Activated CD4-positive, CD25-positive, alpha-beta regulatory T cell treated with anti-CD3 and anti-CD28 coated beads, Interleukin-2, amount 50 U/mL, for 16 hours (primary cell): ENCODE results near the gene QPRT.
A peak's percentile ranks its signal among the peaks of the same experiment; 100 is the strongest.
"Not testable (repeated sequence)": the region's sequence is repeated elsewhere in the genome, so short reads cannot be mapped to it uniquely, and the experiment has no call there.

Source experiments
- DNase-seq: peaks from one replicate; pipeline ENCODE4 v3.0.0-alpha.2; 2020; ENCODE audit warnings: low read depth, low spot score

The QPRT gene

DNA sequence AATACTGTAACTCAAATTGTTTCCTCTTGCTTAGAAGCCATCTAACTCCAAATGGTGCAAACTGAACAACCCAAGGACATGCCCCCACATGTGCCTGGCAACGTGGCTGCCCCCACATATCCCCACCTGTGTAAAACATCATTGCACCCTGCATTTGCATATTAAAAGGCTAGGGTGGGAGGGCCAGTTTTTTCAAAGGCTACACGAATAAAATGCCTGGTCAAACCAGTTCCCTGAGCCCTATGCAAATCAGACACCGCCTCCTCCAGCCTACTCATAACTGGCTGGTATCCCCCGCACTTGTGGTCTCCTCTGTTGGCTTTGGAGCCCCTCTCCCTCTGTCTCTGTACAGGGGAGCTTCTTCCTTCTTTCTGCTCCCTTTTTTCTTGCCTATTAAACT lies 40.1 kb downstream of the QPRT start:
- DNase-seq, result no peak

DNA sequence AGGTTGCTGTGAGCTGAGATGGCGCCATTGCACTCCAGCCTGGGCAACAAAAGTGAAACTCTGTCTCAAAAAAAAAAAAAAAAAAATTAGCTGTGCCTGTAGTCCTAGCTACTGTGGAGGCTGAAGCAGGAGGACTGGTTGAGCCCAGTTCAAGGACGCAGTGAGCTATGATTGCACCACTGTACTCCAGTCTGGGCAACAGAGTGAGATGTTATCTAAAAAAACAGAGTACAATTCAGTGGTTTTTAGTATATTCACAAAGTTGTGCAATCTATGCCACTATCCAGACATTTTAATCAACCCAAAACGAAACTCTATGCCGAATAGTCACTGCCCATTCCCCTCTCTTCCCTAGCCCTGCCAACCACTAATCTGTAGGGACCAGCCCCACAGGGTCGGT lies 41.7 kb downstream of the QPRT start:
- DNase-seq, result no peak

DNA sequence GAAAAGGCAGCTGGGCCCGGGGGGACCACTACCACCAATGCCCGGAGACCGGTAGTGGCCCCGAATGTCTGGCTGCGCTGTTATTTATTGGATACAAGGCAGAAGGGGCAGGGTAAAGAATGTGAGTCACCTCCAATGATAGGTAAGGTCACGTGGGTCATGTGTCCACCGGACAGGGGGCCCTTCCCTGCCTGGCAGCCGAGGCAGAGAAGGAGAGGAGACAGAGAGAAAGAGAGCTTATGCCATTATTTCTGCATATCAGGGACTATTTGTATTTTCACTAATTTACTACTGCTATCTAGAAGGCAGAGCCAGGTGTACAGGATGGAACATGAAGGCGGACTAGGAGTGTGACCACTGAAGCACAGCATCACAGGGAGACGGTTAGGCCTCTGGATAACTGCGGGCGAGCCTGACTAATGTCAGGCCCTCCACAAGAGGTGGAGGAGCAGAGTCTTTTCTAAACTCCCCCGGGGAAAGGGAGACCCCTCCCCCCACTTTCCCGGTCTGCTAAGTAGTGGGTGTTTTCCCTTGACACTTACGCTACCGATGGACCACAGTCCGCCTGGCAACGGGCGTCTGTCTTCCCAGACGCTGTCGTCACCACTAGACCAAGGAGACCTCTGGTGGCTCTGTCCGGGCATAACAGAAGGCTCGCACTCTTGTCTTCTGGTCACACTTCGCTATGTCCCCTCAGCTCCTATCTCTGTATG lies 42.3 kb downstream of the QPRT start:
- DNase-seq, result not testable (repeated sequence)

DNA sequence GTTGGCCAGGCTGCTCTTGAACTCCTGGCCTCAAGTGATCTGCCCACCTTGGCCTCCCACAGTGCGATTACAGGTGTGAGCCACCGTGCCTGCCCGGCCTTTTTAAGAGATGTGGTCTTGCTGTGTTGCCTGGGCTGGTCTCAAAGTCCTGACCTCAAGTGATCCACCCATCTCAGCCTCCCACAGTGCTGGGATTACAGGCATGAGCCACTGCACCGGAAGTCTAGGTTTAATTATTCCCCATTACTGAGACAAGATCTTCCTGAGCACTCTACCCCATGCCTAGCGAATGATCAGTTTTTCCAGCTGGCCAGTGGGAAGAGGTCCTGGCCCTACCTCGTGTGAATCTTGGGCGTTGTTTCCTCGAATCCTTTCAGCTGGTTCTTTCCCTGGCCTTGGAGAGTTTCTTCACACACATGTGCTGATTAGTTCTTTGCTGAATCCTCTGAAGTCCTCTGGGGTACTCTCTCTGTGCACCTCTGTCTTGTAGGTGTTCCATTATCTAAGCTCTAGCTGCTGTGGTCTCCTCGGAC lies 47.9 kb downstream of the QPRT start:
- DNase-seq, result no peak

DNA sequence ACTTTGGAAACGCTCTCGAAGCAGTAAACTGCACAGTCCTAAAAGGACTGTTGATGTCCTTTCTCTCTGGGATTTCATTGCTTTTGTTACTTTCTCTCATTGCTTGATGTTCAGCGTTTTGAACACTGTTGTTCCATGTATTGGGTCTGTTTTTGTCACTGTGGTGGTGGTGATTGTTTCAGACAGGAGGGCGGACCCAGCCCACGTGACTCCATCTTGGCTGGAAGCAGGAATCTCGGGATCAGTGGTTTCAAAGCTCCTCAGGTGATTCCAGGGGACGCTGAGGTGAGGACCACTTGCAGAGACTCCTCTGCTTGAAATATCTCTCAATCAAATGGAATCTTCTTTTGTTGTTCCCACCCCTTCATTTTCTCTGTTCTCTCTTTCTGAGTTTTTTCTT lies 48.5 kb downstream of the QPRT start:
- DNase-seq, result no peak

DNA sequence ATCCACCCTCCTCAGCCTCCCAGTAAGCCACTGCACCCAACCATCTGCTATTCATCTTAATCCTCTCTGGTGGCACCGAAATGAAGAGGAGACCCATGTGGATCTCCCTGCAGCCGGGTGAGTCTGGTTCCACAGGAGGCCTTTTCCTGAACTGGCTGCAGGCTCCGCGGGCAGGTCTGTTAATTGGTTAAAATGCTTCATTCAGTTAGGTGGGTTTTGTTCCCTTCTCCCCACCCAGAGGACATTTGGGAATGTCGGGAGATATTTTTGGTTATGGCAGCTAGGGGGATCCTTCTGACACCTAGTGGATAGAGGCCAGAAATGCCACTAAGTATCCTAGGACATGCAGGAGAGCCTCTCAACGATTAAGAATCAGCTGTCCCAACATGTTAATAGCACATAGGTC lies 50.1 kb downstream of the QPRT start:
- no peak for DNase-seq

DNA sequence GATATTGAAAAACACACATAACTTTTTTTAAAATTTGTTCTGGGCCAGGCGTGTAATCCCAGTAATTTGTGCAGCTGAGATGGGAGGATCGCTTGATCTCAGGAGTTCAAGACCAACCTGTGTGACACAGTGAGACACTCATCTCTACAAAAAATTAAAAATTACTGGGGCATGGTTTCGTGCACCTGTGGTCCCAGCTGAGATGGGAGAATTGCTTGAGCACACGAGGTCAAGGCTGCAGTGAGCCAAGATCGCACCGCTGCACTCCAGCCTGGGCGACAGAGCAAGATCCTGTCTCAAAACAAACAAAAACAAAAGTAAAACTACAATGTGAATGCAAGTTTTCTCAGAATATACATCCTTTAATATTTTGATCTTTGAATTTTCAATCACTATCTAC lies 51.7 kb downstream of the QPRT start:
- DNase-seq, result no peak

DNA sequence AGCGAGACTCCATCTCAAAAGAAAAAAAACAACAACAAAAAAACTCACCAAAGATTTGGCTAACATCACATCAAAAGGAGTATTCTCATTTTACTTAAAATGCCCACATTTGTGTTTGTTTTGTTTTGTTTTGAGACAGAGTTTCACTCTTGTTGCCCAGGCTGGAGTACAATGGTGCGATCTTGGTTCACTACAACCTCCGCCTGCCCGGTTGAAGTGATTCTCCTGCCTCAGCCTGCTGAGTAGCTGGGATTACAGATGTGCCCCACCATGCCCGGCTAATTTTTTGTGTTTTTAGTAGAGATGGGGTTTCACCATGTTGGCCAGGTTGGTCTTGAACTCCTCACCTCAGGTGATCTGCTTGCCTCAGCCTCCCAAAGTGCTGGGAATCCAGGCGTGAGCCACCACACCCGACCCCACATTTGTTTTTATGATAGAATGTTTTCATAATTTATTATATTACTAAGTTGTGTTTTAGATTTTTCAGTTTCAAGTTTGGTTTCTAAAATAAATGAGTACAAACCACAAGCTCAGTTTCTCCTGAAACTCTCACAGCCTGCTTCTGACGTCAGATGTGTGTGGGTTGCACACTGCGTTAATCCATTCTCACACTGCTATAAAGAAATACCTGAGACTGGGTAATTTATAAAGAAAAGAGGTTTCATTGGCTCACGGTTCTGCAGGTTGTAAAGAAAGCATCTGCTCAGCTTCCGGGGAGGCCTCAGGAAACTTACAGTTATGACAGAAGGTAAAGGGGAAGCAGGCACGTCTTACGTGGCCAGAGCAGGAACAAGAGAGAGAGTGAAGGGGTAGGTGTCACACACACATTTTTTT lies 53.0 kb downstream of the QPRT start:
- DNase-seq, result peak; percentile 47

DNA sequence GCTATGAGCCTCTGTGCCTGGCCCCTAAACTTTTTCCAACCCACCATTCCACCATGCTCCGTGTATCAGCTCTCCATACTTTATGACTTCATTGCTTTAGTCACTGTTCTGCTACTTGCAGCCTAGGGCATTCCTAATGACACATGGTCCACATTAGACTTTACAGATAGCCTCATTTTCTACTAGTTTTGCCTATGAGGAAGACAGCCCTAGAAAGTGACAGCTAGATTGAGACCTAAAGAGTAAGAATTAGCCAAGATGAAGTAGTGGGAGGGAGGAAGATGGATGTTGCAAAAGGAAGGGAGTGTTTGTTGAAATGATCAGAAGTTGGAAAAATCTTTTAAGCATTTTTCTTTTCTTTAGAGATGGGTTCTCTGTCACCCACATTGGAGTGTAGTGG lies 55.8 kb downstream of the QPRT start:
- DNase-seq, result no peak

DNA sequence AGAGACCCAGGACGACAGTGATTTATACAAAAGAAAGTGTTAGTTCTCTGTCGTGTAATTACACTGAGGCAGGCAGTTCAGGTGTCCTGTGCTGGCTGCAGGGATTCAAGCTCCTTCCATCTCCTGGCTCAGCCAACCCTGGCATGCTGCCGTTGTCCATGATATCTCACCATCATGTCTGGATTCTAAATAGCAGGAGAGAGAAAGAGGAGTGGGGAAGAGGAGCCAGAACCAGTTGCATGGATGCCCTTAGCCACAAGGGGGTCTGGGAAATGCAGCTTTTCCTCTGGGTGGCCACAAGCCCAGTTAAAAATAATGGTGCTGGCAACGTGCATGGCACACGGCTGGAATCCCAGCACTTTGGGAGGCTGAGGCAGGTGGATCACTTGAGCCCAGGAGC lies 57.1 kb downstream of the QPRT start:
- no peak for DNase-seq

DNA sequence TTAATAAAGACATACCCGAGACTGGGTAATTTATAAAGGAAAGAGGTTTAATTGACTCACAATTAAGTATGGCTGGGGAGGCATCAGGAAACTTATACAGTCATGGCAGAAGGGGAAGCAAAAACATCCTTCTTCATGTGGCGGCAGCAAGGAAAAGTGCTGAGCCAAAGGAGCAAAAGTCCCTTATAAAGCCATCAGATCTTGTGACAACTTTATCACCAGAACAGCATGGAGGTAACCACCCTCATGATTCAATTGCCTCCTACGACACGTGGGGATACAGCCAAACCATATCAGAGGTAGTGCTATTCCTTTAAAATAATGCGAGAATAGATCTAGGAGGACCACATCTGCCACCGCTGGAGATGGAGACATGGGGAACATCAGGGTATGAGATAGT lies 57.8 kb downstream of the QPRT start:
- DNase-seq, result no peak

DNA sequence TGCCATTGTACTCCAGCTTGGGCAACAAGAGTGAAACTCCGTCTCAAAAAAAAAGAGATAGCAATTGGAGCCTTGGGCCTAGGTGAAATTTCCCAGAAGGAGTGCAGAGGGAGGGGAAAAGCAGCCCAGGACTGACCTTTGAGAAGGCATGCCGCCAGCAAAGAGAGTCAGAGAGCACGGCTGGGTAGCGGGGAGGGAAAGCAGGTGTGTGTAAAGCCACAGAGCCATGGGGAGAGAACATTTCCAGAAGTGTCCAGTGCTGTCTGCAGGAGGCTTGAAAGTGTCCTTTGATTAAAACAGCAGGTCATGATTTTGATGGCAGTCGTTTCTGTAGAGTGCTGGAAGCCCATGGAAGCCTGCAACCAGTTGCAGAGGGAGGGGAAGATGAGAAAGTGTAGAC lies 58.7 kb downstream of the QPRT start:
- no peak for DNase-seq

DNA sequence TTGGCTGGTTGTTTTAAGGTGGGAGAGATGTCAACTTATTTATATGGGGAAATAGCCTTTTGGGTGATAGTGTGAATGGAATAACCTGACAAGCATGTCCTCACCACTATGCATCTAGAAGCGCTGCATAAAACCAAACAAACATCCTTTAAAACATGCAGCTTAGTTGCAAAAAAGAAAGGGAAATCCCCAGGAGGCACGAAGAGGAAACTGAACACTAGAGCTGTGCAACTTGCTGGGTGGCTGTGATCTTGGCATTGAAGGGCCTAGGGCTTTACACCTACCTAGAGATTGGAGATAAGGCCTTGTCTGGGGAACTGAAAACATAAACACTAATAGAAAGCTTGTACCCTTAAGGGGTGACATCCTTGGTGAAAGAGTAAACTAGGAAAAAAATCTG lies 59.5 kb downstream of the QPRT start:
- no peak for DNase-seq

DNA sequence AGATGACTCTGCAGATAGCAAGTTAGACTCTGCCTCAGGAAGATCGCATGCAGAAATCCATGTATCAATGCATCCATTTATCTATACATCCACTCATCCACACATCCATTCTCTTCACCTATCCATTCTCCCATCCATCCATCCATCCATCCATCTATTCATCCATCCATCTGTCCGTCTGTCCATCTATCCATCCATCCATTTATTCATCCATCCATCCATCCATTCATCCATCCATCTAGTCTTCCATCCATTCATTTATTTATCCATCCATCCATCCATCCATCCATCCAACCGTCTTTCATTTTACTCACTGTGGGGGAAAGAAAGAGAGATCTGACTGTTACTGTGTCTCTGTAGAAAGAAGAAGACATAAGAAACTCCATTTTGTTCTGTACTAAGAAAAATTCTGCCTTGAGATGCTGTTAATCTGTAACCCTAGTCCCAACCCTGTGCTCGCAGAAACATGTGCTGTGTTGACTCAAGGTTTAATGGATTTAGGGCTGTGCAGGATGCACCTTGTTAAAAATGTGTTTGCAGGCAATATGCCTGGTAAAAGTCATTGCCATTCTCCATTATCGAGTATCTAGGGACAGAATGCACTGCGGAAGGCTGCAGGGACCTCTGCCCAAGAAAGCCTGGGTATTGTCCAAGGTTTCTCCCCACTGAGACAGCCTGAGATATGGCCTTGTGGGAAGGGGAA lies 61.1 kb downstream of the QPRT start:
- DNase-seq, result not testable (repeated sequence)

DNA sequence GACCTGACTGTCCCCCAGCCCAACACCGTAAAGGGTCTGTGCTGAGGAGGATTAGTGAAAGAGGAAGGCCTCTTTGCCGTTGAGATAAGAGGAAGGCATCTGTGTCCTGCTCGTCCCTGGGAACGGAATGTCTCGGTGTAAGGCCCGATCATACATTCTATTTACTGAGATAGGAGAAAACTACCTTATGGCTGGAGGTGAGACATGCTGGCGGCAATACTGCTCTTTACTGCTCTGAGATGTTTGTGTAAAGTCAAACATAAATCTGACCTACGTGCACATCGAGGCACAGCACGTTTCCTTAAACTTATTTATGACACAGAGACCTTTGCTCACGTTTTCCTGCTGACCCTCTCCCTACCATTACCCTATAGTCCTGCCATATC lies 61.6 kb downstream of the QPRT start:
- DNase-seq, result not testable (repeated sequence)

DNA sequence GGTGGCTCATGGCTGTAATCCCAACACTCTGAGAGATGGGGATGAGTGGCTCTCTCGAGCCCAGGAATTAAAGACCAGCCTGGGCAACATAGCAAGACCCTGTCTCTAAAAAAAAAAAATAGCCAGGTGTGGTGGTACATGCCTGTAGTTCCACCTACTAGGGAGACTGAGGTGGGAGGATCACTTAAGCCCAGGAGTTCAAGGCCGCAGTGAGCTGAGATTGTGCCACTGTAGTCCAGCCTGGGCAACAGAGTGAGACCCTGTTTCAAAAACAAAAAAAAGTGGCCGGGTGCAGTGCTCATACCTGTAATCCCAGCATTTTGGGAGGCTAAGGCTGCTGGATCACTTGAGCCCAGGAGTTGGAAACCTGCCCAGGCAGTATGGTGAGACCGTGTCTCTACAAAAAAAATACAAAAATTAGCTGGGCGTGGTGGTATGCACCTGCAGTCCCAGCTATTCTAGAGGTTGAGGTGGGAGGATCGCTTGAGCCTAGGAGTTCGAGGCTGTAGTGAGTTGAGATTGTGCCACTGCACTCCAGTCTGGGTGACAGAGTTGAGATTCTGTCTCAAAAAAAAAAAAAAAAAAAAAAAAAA lies 63.8 kb downstream of the QPRT start:
- no peak for DNase-seq

DNA sequence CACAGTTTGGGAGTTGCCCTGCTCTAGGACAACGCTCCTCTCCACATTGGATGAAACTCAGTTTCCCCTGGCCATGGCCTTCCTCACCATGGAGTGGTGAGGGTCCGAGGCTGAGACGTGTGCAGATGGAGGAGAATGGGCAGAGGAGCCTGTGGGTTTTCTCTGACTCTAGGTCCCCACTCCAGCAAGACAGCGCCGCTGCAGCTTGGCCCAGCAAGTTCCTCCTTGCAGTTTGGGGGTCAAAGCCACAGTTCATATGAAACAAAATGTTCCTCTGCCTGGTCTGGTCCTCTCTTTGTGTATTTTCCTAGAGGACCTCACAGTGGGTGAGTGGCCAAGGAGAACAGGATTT lies 64.5 kb downstream of the QPRT start:
- no peak for DNase-seq

DNA sequence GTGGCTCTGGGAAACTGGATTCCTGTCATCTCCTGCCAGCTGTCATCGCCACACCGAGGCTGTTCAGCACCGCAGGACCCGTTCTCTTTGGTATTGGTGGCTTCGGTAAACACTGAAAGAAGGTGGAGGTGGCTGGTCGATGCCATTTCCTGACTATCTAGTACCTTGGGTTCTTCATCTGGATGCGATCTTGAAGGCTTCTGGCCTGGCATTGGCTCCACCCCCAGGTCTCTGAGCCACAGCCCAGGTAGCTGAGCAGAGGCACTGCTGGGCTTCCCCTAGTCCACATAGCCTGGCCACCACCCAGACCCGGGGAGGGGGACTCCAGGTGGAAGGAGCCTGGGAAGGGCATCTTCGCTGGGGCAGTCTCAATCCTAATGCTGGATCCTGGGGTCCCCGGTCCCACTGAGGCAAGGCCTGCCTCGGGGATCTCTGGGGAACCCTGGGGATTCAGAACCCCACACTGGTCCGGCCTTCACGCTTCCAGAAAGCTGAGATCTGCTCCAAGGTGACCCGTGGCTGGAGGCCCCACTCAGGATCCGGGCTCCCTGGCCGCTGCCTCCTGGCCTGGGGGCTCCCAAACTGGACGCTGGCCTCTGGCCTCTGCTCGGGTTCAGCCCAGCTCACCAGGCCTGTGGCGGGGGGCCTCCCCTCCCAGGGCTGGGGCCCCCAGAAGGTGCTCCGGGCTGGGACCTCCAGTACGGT lies 65.0 kb downstream of the QPRT start:
- no peak for DNase-seq

DNA sequence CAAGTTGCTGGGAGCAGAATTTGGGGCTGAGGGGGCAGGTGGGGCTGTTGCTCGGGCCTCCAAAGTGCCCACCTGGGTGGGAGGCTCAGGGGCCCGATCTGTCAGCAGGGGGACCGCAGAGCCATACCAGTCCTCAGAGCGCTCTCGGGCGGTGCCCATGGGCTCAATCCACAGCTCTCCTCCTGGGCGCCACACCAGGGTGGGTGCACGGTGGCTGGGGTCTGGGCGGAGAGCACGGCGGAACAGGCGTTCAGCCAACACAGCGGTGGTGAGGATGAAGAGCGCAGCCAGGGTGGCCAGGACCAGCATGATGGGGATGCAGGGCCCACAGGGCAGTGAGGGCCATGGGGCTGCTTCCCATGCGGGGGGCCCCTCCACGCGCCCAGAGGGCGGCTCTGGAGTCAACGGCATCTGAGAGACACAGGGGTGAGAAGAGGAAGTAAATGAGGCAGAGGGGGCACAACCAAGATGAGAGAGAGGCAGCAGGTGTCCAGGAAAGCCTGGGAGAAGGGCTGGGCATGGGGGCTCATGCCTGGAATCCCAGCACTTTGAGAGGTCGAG lies 65.6 kb downstream of the QPRT start:
- DNase-seq, result no peak

DNA sequence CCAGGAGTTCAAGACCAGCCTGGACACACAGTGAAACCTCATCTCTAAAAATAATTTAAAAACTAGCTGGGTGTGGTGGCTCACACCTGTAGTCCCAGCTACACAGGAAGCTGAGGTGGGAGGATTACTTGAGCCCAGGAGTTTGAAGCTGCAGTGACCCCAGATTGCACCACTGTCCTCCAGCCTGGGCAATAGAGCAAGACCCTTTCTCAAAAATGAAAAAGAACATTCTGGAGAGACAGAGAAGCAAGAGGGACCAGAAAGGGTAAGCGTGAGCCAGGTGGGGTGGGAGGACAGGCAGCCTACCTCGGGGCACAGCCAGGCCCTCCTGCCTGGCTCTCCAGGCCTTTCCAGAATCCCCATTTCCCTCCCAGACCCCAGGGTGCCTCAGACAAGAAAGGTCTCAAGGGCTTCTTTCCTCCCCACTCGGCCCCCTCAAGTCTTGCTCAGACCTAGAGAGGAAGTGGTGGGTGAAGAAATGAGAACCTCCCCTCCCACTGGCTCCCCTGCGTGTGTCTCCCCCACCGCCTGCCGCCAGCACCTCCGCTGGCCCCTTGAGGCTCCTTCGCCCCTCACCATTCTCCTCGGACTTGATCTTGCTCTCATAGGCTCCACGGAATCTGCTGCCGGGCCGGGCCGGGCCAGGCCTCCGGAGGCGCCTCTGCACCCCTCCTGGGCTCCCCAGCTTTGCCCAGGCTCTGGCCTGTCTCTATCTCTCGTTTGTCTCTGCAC lies 66.3 kb downstream of the QPRT start:
- DNase-seq, result no peak
